ENCODE data around the gene IRF2BP2.
A peak's percentile ranks its signal among the peaks of the same experiment; 100 is the strongest.

IRF2BP2 gene

DNA sequence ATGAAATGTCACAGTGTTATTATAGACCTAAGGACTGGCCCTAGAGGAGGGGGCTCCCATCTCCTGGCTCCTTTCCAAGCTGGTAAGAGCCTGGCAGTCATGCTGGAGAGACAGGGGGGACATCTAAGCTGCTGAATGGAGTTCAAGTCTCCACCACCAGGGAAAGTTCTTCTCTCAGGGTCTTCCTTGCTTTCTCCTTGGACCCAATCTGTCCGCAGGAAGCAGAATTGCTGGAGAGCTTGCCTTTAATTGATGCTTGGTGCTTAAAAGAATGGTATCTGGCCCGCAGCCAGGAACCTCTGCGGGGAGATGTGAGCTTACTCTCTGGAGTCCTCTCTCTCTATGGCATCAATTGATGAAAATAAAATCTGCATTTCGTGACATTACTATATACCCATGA lies 25.1 kb downstream of the IRF2BP2 start (continued):
- TF ChIP-seq OSR2 (tag by site-specific recombination; IDR thresholded peaks at IDR 0.05) (no peak), ZNF596 (tag by site-specific recombination; IDR thresholded peaks at IDR 0.05) (peak; percentile 64), ZNF580 (tag by site-specific recombination; IDR thresholded peaks at IDR 0.05) (no peak), ZNF677 (tag by site-specific recombination; IDR thresholded peaks at IDR 0.05) (no peak), KLF9 (tag by site-specific recombination; IDR thresholded peaks at IDR 0.05; ENCODE audit: low read depth) (no peak), BCL11A (tag by site-specific recombination; IDR thresholded peaks at IDR 0.05; ENCODE audit: low read depth) (no peak), GLI2 (tag by site-specific recombination; IDR thresholded peaks at IDR 0.05; ENCODE audit: borderline replicate concordance, low read depth) (no peak), ZNF221 (tag by site-specific recombination; IDR thresholded peaks at IDR 0.05; ENCODE audit: borderline replicate concordance) (no peak), ZNF561 (tag by site-specific recombination; IDR thresholded peaks at IDR 0.05; ENCODE audit: borderline replicate concordance) (peak; percentile 74; the same call in 1 of the 2 replicates), ZNF558 (tag by site-specific recombination; IDR thresholded peaks at IDR 0.05) (no peak), MYNN (tag by site-specific recombination; IDR thresholded peaks at IDR 0.05; ENCODE audit: borderline replicate concordance) (no peak), ZNF112 (tag by site-specific recombination; IDR thresholded peaks at IDR 0.05) (no peak), ZNF248 (tag by site-specific recombination; IDR thresholded peaks at IDR 0.05) (no peak), ZNF24 (tag by site-specific recombination; IDR thresholded peaks at IDR 0.05) (0 out of 2 replicates have a peak, but pooled peaks have one; percentile 14), ZNF26 (tag by site-specific recombination; IDR thresholded peaks at IDR 0.05) (no peak), PATZ1 (tag by site-specific recombination; IDR thresholded peaks at IDR 0.05) (peak; percentile 17; the same call in 1 of the 2 replicates), ZNF785 (tag by site-specific recombination; IDR thresholded peaks at IDR 0.05) (no peak), ZBTB1 (tag by site-specific recombination; IDR thresholded peaks at IDR 0.05) (no peak), KLF8 (tag by site-specific recombination; IDR thresholded peaks at IDR 0.05) (no peak), GLIS2 (tag by site-specific recombination; IDR thresholded peaks at IDR 0.05) (no peak), SCRT1 (tag by site-specific recombination; IDR thresholded peaks at IDR 0.05; ENCODE audit: borderline replicate concordance) (no peak), ZNF629 (tag by site-specific recombination; IDR thresholded peaks at IDR 0.05) (peak; percentile 26; the same call in 1 of the 2 replicates), KLF10 (tag by site-specific recombination; IDR thresholded peaks at IDR 0.05) (peak; percentile 55; the same call in 1 of the 2 replicates), ZNF366 (tag by site-specific recombination; conservative IDR thresholded peaks at IDR 0.05) (peak; percentile 44; the same call in 1 of the 2 replicates), BCL11B (tag by site-specific recombination; IDR thresholded peaks at IDR 0.05; ENCODE audit: low read depth) (no peak), ZBTB26 (tag by site-specific recombination; optimal IDR thresholded peaks at IDR 0.05) (no peak), GLIS1 (tag by site-specific recombination; IDR thresholded peaks at IDR 0.05) (peak; percentile 23; the same call in 1 of the 2 replicates), TRIM28 (IDR thresholded peaks at IDR 0.05; ENCODE audit: borderline replicate concordance, low read length) (no peak), ZNF184 (tag by site-specific recombination; IDR thresholded peaks at IDR 0.05) (peak; percentile 76; the same call in 1 of the 2 replicates), ZNF514 (tag by site-specific recombination; IDR thresholded peaks at IDR 0.05) (no peak), ZNF768 (tag by site-specific recombination; IDR thresholded peaks at IDR 0.05) (no peak)
- TF ChIP-seq, protein P1, sequence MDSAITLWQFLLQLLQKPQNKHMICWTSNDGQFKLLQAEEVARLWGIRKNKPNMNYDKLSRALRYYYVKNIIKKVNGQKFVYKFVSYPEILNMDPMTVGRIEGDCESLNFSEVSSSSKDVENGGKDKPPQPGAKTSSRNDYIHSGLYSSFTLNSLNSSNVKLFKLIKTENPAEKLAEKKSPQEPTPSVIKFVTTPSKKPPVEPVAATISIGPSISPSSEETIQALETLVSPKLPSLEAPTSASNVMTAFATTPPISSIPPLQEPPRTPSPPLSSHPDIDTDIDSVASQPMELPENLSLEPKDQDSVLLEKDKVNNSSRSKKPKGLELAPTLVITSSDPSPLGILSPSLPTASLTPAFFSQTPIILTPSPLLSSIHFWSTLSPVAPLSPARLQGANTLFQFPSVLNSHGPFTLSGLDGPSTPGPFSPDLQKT (IDR thresholded peaks at IDR 0.05; ENCODE audit: borderline replicate concordance, low read depth, low read length), result no peak

Data from HEK293 (cell line).